ENCODE data around the gene CLPTM1.

CLPTM1 gene

GRCh38 chr19:44947041-44947581 is 8.1 kb upstream of the CLPTM1 start:
- H3K27ac ChIP-seq (ENCODE audit: low read depth, low read length): no peak overlapping the region
- H3K27me3 ChIP-seq (ENCODE audit: control insufficient read depth, insufficient read depth, low read length): no peaks in the 10 kb centered on the region
- H3K4me1 ChIP-seq (ENCODE audit: control insufficient read depth, insufficient read depth, low read length): no peaks in the 10 kb centered on the region
- no peaks in the 10 kb centered on the region for H3K9me3 ChIP-seq (ENCODE audit: control insufficient read depth, insufficient read depth, low read length)
- no peak overlapping the region for H3K4me3 ChIP-seq (ENCODE audit: low read depth, low read length)
- H3K9ac ChIP-seq (ENCODE audit: low read depth, low read length): no peak overlapping the region
- peaks cover 7% of the 10 kb centered on the region; the same call in 1 of the 2 replicates for H3K36me3 ChIP-seq (ENCODE audit: control insufficient read depth, insufficient read depth, low read length)

DNA sequence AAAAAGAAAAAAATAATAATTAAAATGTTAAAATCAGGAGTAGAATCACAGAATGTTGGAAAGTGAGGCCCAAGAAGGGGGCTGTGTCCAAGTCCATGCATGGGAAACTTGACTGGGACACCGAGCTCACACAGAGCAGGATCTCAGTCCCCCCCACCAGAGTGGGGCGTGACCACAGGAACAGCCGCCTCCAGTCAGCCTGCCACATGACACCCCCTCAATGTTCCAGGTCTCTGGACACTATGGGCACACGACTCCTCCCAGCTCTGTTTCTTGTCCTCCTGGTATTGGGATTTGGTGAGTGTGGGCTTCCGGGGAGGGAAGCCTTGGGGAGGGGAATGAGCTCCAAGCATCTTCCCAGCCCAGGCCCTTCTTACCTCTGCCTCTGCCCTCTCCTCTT is 6.9 kb upstream of the CLPTM1 start:
- Histone ChIP-seq H3K27me3 (ENCODE audit: control insufficient read depth, insufficient read depth, low read length) (no peaks in the 10 kb centered on the region), H3K9ac (ENCODE audit: low read depth, low read length) (no peak overlapping the region), H3K4me3 (ENCODE audit: low read depth, low read length) (no peak overlapping the region), H3K4me1 (ENCODE audit: control insufficient read depth, insufficient read depth, low read length) (no peaks in the 10 kb centered on the region), H3K27ac (ENCODE audit: low read depth, low read length) (no peak overlapping the region), H3K9me3 (ENCODE audit: control insufficient read depth, insufficient read depth, low read length) (no peaks in the 10 kb centered on the region), H3K36me3 (ENCODE audit: control insufficient read depth, insufficient read depth, low read length) (peaks cover 7% of the 10 kb centered on the region; the same call in 1 of the 2 replicates)

DNA sequence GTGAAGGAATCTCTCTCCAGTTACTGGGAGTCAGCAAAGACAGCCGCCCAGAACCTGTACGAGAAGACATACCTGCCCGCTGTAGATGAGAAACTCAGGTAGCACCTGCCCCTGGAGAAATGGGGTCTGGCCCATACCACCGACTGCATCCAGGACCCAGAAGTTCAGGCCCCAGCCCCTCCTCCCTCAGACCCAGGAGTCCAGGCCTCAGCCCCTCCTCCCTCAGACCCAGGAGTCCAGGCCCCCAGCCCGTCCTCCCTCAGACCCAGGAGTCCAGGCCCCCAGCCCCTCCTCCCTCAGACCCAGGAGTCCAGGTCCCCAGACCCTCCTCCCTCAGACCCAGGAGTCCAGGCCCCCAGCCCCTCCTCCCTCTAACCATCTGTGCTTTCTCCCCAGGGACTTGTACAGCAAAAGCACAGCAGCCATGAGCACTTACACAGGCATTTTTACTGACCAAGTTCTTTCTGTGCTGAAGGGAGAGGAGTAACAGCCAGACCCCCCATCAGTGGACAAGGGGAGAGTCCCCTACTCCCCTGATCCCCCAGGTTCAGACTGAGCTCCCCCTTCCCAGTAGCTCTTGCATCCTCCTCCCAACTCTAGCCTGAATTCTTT is 6.3 kb upstream of the CLPTM1 start:
- H3K4me3 ChIP-seq (ENCODE audit: low read depth, low read length): no peak overlapping the region

GRCh38 chr19:44949550-44949949 is 5.6 kb upstream of the CLPTM1 start:
- Histone ChIP-seq H3K36me3 (ENCODE audit: control insufficient read depth, insufficient read depth, low read length) (peaks cover 7% of the 10 kb centered on the region; the same call in 1 of the 2 replicates), H3K4me3 (ENCODE audit: low read depth, low read length) (no peak overlapping the region), H3K27me3 (ENCODE audit: control insufficient read depth, insufficient read depth, low read length) (no peaks in the 10 kb centered on the region), H3K4me1 (ENCODE audit: control insufficient read depth, insufficient read depth, low read length) (0 out of 2 replicates have a peak, but pooled peaks cover 3% of the 10 kb centered on the region), H3K9ac (ENCODE audit: low read depth, low read length) (no peak overlapping the region), H3K9me3 (ENCODE audit: control insufficient read depth, insufficient read depth, low read length) (no peaks in the 10 kb centered on the region), H3K27ac (ENCODE audit: low read depth, low read length) (no peak overlapping the region)

More for the DNA sequence above, 6.3 kb upstream of the CLPTM1 start:
- Histone ChIP-seq H3K27me3 (ENCODE audit: control insufficient read depth, insufficient read depth, low read length) (no peaks in the 10 kb centered on the region), H3K27ac (ENCODE audit: low read depth, low read length) (no peak overlapping the region), H3K9ac (ENCODE audit: low read depth, low read length) (no peak overlapping the region), H3K4me1 (ENCODE audit: control insufficient read depth, insufficient read depth, low read length) (no peaks in the 10 kb centered on the region), H3K9me3 (ENCODE audit: control insufficient read depth, insufficient read depth, low read length) (no peaks in the 10 kb centered on the region), H3K36me3 (ENCODE audit: control insufficient read depth, insufficient read depth, low read length) (peaks cover 7% of the 10 kb centered on the region; the same call in 1 of the 2 replicates)

DNA sequence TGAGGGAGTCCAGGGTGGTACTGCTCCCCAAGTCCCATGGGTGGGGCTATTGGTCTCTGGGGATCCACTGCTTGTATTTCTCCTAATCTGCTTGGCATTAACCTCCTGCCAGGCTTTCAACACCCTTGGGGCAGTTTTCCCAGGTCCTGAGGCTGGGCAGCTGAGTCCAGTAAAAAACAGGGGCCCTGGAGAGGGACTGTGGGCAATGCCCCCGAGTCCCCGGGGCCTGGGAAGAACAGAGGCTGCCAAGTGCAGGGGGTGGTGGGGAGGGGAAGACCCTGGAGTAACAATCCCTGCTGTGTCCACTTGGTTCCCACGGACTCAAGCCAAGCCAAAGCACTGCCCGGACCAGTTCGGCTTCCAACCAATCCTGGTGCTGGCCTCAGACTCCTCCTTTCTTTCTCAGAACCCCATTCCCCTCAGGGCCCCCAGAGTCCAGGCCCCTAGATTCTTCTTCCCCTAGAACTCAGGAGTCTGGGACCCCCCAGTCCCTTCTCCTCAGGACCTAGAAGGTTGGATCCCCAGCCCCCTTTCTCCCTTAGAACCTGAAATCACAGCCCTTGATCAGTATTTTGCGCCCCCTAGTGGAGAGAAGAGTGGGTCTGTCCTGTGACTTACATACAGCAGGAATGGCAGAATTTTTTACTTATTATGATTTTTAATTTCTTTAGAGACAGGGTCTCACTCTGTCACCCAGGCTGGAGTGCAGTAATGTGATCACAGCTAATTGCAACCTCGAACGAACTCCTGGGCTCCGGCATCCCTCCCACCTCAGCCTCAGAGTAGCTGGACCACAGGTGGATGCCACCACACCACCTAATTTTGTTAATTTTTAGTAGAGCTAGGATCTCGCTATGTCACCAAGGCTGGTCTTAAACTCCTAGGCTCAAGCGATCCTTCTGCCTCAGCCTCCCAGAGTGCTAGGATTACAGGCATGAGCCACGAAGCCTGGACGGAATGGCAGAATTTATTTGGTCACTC is 3.7 kb upstream of the CLPTM1 start:
- H3K27ac ChIP-seq (ENCODE audit: low read depth, low read length): peak overlapping the region; percentile 20
- H3K9ac ChIP-seq (ENCODE audit: low read depth, low read length): no peak overlapping the region

GRCh38 chr19:44954278-44954648 is 917 bp upstream of the CLPTM1 start:
- Histone ChIP-seq H3K4me1 (ENCODE audit: control insufficient read depth, insufficient read depth, low read length) (peaks cover 9% of the 10 kb centered on the region), H3K9ac (ENCODE audit: low read depth, low read length) (peak overlapping the region; percentile 86), H3K36me3 (ENCODE audit: control insufficient read depth, insufficient read depth, low read length) (peaks cover 9% of the 10 kb centered on the region; the same call in 1 of the 2 replicates), H3K9me3 (ENCODE audit: control insufficient read depth, insufficient read depth, low read length) (no peaks in the 10 kb centered on the region), H3K27ac (ENCODE audit: low read depth, low read length) (peak overlapping the region; percentile 96), H3K27me3 (ENCODE audit: control insufficient read depth, insufficient read depth, low read length) (no peaks in the 10 kb centered on the region), H3K4me3 (ENCODE audit: low read depth, low read length) (peak overlapping the region; percentile 90)

More for the DNA sequence above, 3.7 kb upstream of the CLPTM1 start:
- peaks cover 9% of the 10 kb centered on the region for H3K4me1 ChIP-seq (ENCODE audit: control insufficient read depth, insufficient read depth, low read length)
- H3K9me3 ChIP-seq (ENCODE audit: control insufficient read depth, insufficient read depth, low read length): no peaks in the 10 kb centered on the region
- no peaks in the 10 kb centered on the region for H3K27me3 ChIP-seq (ENCODE audit: control insufficient read depth, insufficient read depth, low read length)
- H3K4me3 ChIP-seq (ENCODE audit: low read depth, low read length): no peak overlapping the region
- peaks cover 7% of the 10 kb centered on the region; the same call in 1 of the 2 replicates for H3K36me3 ChIP-seq (ENCODE audit: control insufficient read depth, insufficient read depth, low read length)

DNA sequence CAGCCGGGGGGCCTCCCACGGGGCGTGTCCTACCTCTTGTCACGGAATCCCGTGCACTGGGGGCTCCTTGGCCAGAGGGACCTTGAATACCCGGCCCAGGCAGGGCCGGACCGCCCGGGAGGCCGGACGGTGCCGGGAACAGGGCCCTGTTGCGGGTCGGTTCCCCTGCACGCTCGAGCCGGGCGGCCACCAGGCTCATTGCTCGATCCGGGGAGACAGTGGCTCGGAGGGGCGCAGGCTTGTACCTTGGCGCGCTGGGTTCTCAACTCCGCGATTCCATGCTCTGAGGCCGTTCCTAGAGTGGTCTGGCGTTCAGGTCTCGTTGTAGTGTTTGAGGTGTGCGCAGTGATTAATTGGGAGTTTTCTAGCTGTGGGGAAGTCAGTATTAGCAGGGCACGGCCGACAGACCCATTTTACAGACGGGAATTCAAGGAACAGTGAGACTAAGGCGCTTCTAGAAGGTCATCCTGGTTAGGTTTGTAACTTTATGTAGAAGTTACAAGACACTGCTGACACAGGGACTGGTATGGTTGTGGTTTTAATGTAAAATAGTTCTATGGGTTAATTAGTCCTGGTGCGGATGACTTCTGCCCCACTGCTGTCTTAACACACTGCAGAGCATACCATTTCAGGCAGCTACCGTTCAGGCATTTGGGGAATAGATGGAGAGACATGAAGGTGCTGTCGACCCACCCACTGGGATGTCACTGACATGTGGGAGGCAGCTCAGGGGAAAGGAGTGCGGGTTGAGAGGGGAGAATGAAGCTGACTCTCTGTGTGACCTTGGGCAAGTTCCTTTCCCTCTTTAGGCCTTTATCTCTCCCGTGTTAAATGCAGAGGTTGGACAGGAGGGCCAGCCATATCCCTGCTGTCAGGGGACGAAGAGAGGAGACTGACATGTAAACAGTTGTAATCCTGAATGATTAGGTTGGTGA is 592 bp downstream of the CLPTM1 start:
- H3K4me1 ChIP-seq (ENCODE audit: control insufficient read depth, insufficient read depth, low read length): peaks cover 9% of the 10 kb centered on the region
- H3K36me3 ChIP-seq (ENCODE audit: control insufficient read depth, insufficient read depth, low read length): peaks cover 9% of the 10 kb centered on the region
- H3K27me3 ChIP-seq (ENCODE audit: control insufficient read depth, insufficient read depth, low read length): no peaks in the 10 kb centered on the region
- no peaks in the 10 kb centered on the region for H3K9me3 ChIP-seq (ENCODE audit: control insufficient read depth, insufficient read depth, low read length)
- H3K4me3 ChIP-seq (ENCODE audit: low read depth, low read length): peak overlapping the region; percentile 90
- peak overlapping the region; percentile 79 for H3K9ac ChIP-seq (ENCODE audit: low read depth, low read length)
- H3K27ac ChIP-seq (ENCODE audit: low read depth, low read length): peak overlapping the region; percentile 68

DNA sequence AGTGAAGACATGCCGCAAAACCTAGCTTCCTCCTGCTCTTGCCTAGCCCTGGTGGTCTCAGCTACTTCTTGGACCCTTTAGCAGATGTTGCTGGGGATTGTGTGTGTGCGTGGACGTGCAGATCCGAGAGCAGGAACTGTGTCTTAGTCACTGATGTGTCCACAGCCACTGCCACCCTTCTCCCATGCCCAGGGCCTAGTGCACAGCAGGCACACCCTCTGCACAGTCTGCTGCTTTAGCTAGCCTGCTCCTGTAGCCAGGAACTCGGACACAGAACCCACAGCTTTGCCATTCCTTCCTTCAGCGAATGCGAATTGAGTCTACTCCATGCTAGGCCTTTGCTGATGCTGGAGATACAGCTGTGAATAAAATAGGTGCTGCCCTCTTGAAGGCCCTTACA is 2.3 kb downstream of the CLPTM1 start:
- Histone ChIP-seq H3K27me3 (ENCODE audit: control insufficient read depth, insufficient read depth, low read length) (no peaks in the 10 kb centered on the region), H3K27ac (ENCODE audit: low read depth, low read length) (no peak overlapping the region), H3K9me3 (ENCODE audit: control insufficient read depth, insufficient read depth, low read length) (no peaks in the 10 kb centered on the region), H3K4me3 (ENCODE audit: low read depth, low read length) (no peak overlapping the region), H3K4me1 (ENCODE audit: control insufficient read depth, insufficient read depth, low read length) (peaks cover 9% of the 10 kb centered on the region), H3K9ac (ENCODE audit: low read depth, low read length) (no peak overlapping the region), H3K36me3 (ENCODE audit: control insufficient read depth, insufficient read depth, low read length) (peaks cover 19% of the 10 kb centered on the region)

DNA sequence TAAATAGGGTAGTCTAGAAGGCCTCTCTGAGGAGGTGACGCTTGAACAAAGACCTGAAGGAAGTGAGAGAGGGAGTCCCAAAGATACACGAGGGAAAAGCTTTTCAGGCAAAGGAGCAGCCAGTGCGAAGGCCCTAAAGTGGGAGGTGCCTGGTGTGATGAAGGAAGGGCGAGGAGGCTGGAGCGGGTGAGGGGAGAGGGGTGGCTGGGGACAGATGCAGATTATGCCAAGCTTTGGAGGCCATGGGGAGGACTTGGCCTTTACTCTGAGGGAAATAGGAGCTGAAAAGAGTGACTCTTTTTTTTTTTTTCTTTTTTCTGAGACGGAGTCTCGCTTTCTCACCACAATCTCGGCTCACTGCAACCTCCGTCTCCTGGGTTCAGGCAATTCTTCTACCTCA is 2.9 kb downstream of the CLPTM1 start:
- Histone ChIP-seq H3K27ac (ENCODE audit: low read depth, low read length) (no peak overlapping the region), H3K4me1 (ENCODE audit: control insufficient read depth, insufficient read depth, low read length) (peaks cover 9% of the 10 kb centered on the region), H3K36me3 (ENCODE audit: control insufficient read depth, insufficient read depth, low read length) (peaks cover 19% of the 10 kb centered on the region), H3K9ac (ENCODE audit: low read depth, low read length) (no peak overlapping the region), H3K9me3 (ENCODE audit: control insufficient read depth, insufficient read depth, low read length) (no peaks in the 10 kb centered on the region), H3K4me3 (ENCODE audit: low read depth, low read length) (no peak overlapping the region), H3K27me3 (ENCODE audit: control insufficient read depth, insufficient read depth, low read length) (no peaks in the 10 kb centered on the region)

DNA sequence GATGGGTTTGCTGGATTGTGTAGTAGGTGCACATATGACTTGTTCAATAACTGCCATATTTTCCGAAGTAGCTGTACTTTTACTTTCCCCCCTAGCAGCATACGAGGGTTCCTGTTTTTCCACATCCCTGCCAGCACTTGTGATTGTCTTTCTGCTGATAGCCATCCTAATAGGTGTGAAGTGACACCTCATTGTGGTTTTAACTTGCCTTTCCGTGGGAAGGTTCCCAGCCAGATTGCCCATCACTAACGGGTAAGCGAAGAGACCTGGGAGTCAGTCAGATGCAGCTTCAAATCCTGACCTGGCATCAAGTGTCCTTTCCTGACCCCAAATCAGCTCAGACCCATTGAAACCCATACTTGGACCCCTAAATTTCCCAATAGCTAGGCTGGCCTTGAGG is 4.5 kb downstream of the CLPTM1 start:
- no peaks in the 10 kb centered on the region for H3K27me3 ChIP-seq (ENCODE audit: control insufficient read depth, insufficient read depth, low read length)
- no peaks in the 10 kb centered on the region for H3K9me3 ChIP-seq (ENCODE audit: control insufficient read depth, insufficient read depth, low read length)
- H3K9ac ChIP-seq (ENCODE audit: low read depth, low read length): no peak overlapping the region
- peaks cover 6% of the 10 kb centered on the region for H3K4me1 ChIP-seq (ENCODE audit: control insufficient read depth, insufficient read depth, low read length)
- no peak overlapping the region for H3K27ac ChIP-seq (ENCODE audit: low read depth, low read length)
- no peak overlapping the region for H3K4me3 ChIP-seq (ENCODE audit: low read depth, low read length)
- peaks cover 23% of the 10 kb centered on the region for H3K36me3 ChIP-seq (ENCODE audit: control insufficient read depth, insufficient read depth, low read length)

Data from HUES48 (cell line).